ENCODE data around the gene PPP6R2. TPM values are rescaled to one million over a fixed set of nuclear protein-coding genes. Genes with fewer than 3 reads are reported as not detected.

PPP6R2 gene
- total and polyA plus RNA-seq, 2 of the 8 experiments (the other 6 are each of a cell fraction or from before 2014, with no cell fraction given) = 25.0 to 32.2 TPM

DNA sequence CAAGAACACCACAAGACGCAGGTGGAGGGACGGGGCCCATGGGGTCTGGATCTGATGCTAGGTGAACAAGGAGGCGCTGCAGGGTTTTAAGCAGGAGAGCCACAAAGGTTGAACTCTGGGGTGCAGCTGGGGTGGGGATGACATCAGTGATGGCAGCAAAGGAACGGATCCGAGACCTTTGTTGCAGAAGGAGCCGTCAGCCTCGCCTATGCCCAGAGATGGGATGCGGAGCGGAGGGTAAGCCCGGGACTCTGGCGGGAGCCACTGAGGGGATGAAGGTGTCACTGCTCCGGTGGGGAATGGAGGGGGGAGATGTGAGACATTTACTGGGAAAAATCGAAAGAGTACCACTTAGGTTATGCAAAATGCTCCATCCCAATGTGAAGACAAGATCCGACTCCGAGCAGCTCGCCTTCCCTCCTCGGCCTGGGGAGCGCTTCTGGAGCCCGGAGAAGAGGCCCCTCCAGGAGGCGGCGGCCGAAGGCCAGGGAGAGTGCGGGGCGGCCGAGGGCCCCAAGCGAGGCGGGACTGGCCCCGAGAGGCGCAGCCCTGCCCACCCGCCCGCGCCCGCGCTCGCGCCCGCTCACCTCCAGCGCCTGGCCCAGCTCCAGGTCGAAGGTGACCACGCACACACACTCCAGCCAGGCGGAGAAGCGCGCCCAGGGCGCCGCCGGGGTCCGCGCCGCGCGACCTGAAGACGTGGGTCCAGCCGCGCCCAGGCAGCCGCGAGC, 16.7 kb upstream of the PPP6R2 start:
- DNase-seq (ENCODE audit: low read depth in 1 of 2, low spot score in 2 of 2) = no peak
- H2BK20ac ChIP-seq (ENCODE audit: low read length) = no peak overlapping the region
- H2AFZ ChIP-seq (ENCODE audit: low read length) = no peak overlapping the region; the same call in 1 of the 2 replicates

More for the DNA sequence above, 16.7 kb upstream of the PPP6R2 start:
- 27% methylated on average over 28 of the region's 56 CpGs; no CpG with 5 or more reads in 1 of the 2 experiments for WGBS, 2 experiments (ENCODE audit: extremely low coverage in 1 of 2, insufficient coverage in 1 of 2, insufficient read length in 1 of 2, insufficient replicate concordance in 2 of 2, low coverage in 1 of 2, low lambda C conversion rate in 2 of 2, missing lambda C conversion rate in 1 of 2)
- FAIRE-seq = no peak
- H3K18ac ChIP-seq (ENCODE audit: extremely low read depth, low read length) = no peak overlapping the region
- peaks cover 1 to 13% (median 12%) of the 10 kb centered on the region in 4 experiments; a peak in 6 of 7 replicates for H3K27me3 ChIP-seq (replicated peaks in 1 of 4; ENCODE audit: control insufficient read depth in 3 of 4, extremely low read depth in 1 of 4, insufficient read depth in 3 of 4, low read length in 3 of 4)
- H3K9ac ChIP-seq (replicated peaks in 1 of 4; ENCODE audit: extremely low read depth in 1 of 4, low read depth in 3 of 4, low read length in 3 of 4) = peak overlapping the region in 2 of 4 experiments; percentile 12 to 69; a peak in 1 of 7 replicates
- no peaks in the 10 kb centered on the region for H3K36me3 ChIP-seq (ENCODE audit: control insufficient read depth in 2 of 4, insufficient read depth in 4 of 4, low read length in 3 of 4)
- H3K4me2 ChIP-seq (ENCODE audit: insufficient read depth in 1 of 2, low read depth in 2 of 2, low read length in 2 of 2) = peak overlapping the region; percentile 78 to 81
- H3K4ac ChIP-seq (replicated peaks; ENCODE audit: insufficient read length, low read depth, low read length) = no peak overlapping the region
- no peaks in the 10 kb centered on the region for H4K20me1 ChIP-seq (replicated peaks in 1 of 2; ENCODE audit: control insufficient read depth in 1 of 2, insufficient read depth in 2 of 2, low read length in 2 of 2)
- peaks cover 0 to 8% (median 2%) of the 10 kb centered on the region in 4 experiments; a peak in 4 of 7 replicates for H3K4me1 ChIP-seq (replicated peaks in 1 of 4; ENCODE audit: control insufficient read depth in 3 of 4, insufficient read depth in 4 of 4, low read length in 3 of 4)
- ChIA-PET POLR2A (ENCODE audit: partially characterized antibody) (interaction anchor here (0.9 to 1.3 kb wide), 2 partner anchors 17 to 20 kb away, joined by 5 read pairs; no protein-coding TSS in a partner anchor), CTCF (ENCODE audit: partially characterized antibody) (interaction anchor here (0.6 to 4.0 kb wide), 14 partner anchors 9 to 294 kb away, joined by 3 to 24 read pairs (median 3); partner anchors contain the start of gene SCO2)
- H2BK120ac ChIP-seq (replicated peaks; ENCODE audit: low read depth, low read length) = no peak overlapping the region
- H3K14ac ChIP-seq (ENCODE audit: insufficient read length) = no peak overlapping the region
- peak overlapping the region; percentile 42 for H3K56ac ChIP-seq (replicated peaks; ENCODE audit: insufficient read length, low read depth, low read length)
- H3K23me2 ChIP-seq (ENCODE audit: low read depth, low read length) = peaks cover 10% of the 10 kb centered on the region; the same call in 1 of the 2 replicates
- H4K5ac ChIP-seq (ENCODE audit: insufficient read length, low read depth, low read length) = no peak overlapping the region
- H3K4me3 ChIP-seq (ENCODE audit: extremely low read depth in 1 of 4, insufficient read depth in 2 of 4, low read depth in 3 of 4, low read length in 4 of 4) = peak overlapping the region; percentile 63 to 70 (median 66)
- H2BK15ac ChIP-seq (ENCODE audit: low read length) = no peak overlapping the region
- no peak overlapping the region for H4K91ac ChIP-seq (replicated peaks; ENCODE audit: insufficient read length, low read length)
- H2BK12ac ChIP-seq (ENCODE audit: low read depth, low read length) = no peak overlapping the region
- H3K27ac ChIP-seq (ENCODE audit: low read depth, low read length) = no peak overlapping the region
- H4K8ac ChIP-seq (ENCODE audit: extremely low read depth, insufficient read depth, low read length) = peak overlapping the region; percentile 14; the same call in 1 of the 2 replicates
- no peaks in the 10 kb centered on the region for H3K79me2 ChIP-seq (ENCODE audit: control insufficient read depth in 1 of 2, insufficient read depth in 2 of 2, low read length in 2 of 2)
- H2BK5ac ChIP-seq (ENCODE audit: low read depth, low read length) = no peak overlapping the region
- no peak overlapping the region for H3K23ac ChIP-seq (ENCODE audit: insufficient read length)
- no peaks in the 10 kb centered on the region for H3K79me1 ChIP-seq (ENCODE audit: low read depth, low read length)
- no peak overlapping the region for H2AK5ac ChIP-seq (ENCODE audit: low read depth, low read length)
- TF ChIP-seq KDM4A (IDR thresholded peaks at IDR 0.05; ENCODE audit: low read depth, low read length, severe bottlenecking) = peak; percentile 98
- TF ChIP-seq EP300 (IDR thresholded peaks at IDR 0.05; ENCODE audit: borderline replicate concordance in 1 of 2, low read depth in 2 of 2, low read length in 2 of 2) = no peak
- TF ChIP-seq ASH2L (IDR thresholded peaks at IDR 0.05; ENCODE audit: low read length) = no peak
- no peak for TF ChIP-seq CTCF (IDR thresholded peaks at IDR 0.05; ENCODE audit: control extremely low read depth in 1 of 3, insufficient read depth in 1 of 3, low read depth in 1 of 3, low read length in 3 of 3)
- TF ChIP-seq SP2 (IDR thresholded peaks at IDR 0.05; ENCODE audit: low read length) = no peak
- 0 out of 2 replicates have a peak, but pooled peaks have one; percentile 42 for TF ChIP-seq SUZ12 (IDR thresholded peaks at IDR 0.05; ENCODE audit: low read length)
- TF ChIP-seq SP1 (IDR thresholded peaks at IDR 0.05; ENCODE audit: low read depth, low read length) = no peak
- TF ChIP-seq BRCA1 (IDR thresholded peaks at IDR 0.05; ENCODE audit: low read depth, low read length) = no peak
- H3K9me3 ChIP-seq (ENCODE audit: insufficient read depth in 2 of 2, low read depth in 1 of 2, low read length in 1 of 2) = no peaks in the 10 kb centered on the region
